ENCODE results near the gene GGT1. TPM values are rescaled to one million over a fixed set of nuclear protein-coding genes. Genes with fewer than 3 reads are reported as not detected.

The GGT1 gene
- polyA plus RNA-seq, 1 donor (not counting 4 experiments of a cell fraction or from before 2014, with no cell fraction given): 5.8 TPM

GRCh38 chr22:24584871-24585411 is 18.1 kb upstream of the GGT1 start:
- H2AFZ ChIP-seq (ENCODE audit: control insufficient read depth, low read length): no peak overlapping the region
- DNase-seq (ENCODE audit: low read depth, low spot score) (no peak), FAIRE-seq (no peak)
- H3K4me2 ChIP-seq (ENCODE audit: control insufficient read depth, extremely low read depth, insufficient read depth, low read depth, low read length): no peak overlapping the region
- H3K79me2 ChIP-seq (ENCODE audit: control insufficient read depth, insufficient read depth, low read length): no peaks in the 10 kb centered on the region
- no peak overlapping the region for H3K4me3 ChIP-seq (ENCODE audit: control insufficient read depth in 2 of 3, extremely low read depth in 1 of 3, insufficient read depth in 2 of 3, low read depth in 1 of 3, low read length in 3 of 3)
- peaks cover 4% of the 10 kb centered on the region in 2 experiments for H3K36me3 ChIP-seq (ENCODE audit: control insufficient read depth in 2 of 2, extremely low read depth in 1 of 2, insufficient read depth in 2 of 2, low read length in 2 of 2)
- H3K9me1 ChIP-seq (ENCODE audit: control insufficient read depth, extremely low read depth, insufficient read depth, low read length): no peaks in the 10 kb centered on the region
- no peak for TF ChIP-seq EZH2 (IDR thresholded peaks at IDR 0.05; ENCODE audit: low read length)
- no peak for TF ChIP-seq CTCF (optimal IDR thresholded peaks at IDR 0.05 in 1 of 3, IDR thresholded peaks at IDR 0.05 in 1 of 3, conservative IDR thresholded peaks at IDR 0.05 in 1 of 3; ENCODE audit: extremely low read depth in 1 of 3, insufficient read depth in 2 of 3, low read length in 3 of 3)
- H3K27ac ChIP-seq (ENCODE audit: control insufficient read depth, insufficient read depth, low read length): no peak overlapping the region
- H3K9me3 ChIP-seq (ENCODE audit: control insufficient read depth, low read depth, low read length): no peaks in the 10 kb centered on the region
- dilution Hi-C loops (cut with MboI; ENCODE audit: extremely low pct_ligation_motif_present, low sequenced_read_pairs): no loop called here
- no peaks in the 10 kb centered on the region for H3K27me3 ChIP-seq (ENCODE audit: control insufficient read depth, extremely low read depth, insufficient read depth, low read length)
- no peaks in the 10 kb centered on the region for H4K20me1 ChIP-seq (ENCODE audit: control insufficient read depth, extremely low read depth, insufficient read depth, low read length)
- no peak overlapping the region for H3K9ac ChIP-seq (ENCODE audit: control insufficient read depth, extremely low read depth, insufficient read depth, low read length)
- H3K4me1 ChIP-seq (ENCODE audit: control insufficient read depth, extremely low read depth, insufficient read depth, low read length): peaks cover 22% of the 10 kb centered on the region

- Histone ChIP-seq H3K36me3 (ENCODE audit: control insufficient read depth in 2 of 2, extremely low read depth in 1 of 2, insufficient read depth in 2 of 2, low read length in 2 of 2) (peaks cover 4% of the 10 kb centered on the region in 2 experiments), H3K27me3 (ENCODE audit: control insufficient read depth, extremely low read depth, insufficient read depth, low read length) (no peaks in the 10 kb centered on the region), H3K4me1 (ENCODE audit: control insufficient read depth, extremely low read depth, insufficient read depth, low read length) (peaks cover 17% of the 10 kb centered on the region), H3K9me3 (ENCODE audit: control insufficient read depth, low read depth, low read length) (no peaks in the 10 kb centered on the region), H4K20me1 (ENCODE audit: control insufficient read depth, extremely low read depth, insufficient read depth, low read length) (no peaks in the 10 kb centered on the region), H2AFZ (ENCODE audit: control insufficient read depth, low read length) (no peak overlapping the region), H3K27ac (ENCODE audit: control insufficient read depth, insufficient read depth, low read length) (no peak overlapping the region), H3K9me1 (ENCODE audit: control insufficient read depth, extremely low read depth, insufficient read depth, low read length) (no peaks in the 10 kb centered on the region), H3K79me2 (ENCODE audit: control insufficient read depth, insufficient read depth, low read length) (no peaks in the 10 kb centered on the region), H3K9ac (ENCODE audit: control insufficient read depth, extremely low read depth, insufficient read depth, low read length) (no peak overlapping the region), H3K4me3 (ENCODE audit: control insufficient read depth in 2 of 3, extremely low read depth in 1 of 3, insufficient read depth in 2 of 3, low read depth in 1 of 3, low read length in 3 of 3) (no peak overlapping the region), H3K4me2 (ENCODE audit: control insufficient read depth, extremely low read depth, insufficient read depth, low read depth, low read length) (no peak overlapping the region)
- dilution Hi-C loops (cut with MboI; ENCODE audit: extremely low pct_ligation_motif_present, low sequenced_read_pairs): no loop called here
- no peak for DNase-seq (ENCODE audit: low read depth, low spot score)
- TF ChIP-seq EZH2 (IDR thresholded peaks at IDR 0.05; ENCODE audit: low read length) (no peak), CTCF (optimal IDR thresholded peaks at IDR 0.05 in 1 of 3, IDR thresholded peaks at IDR 0.05 in 1 of 3, conservative IDR thresholded peaks at IDR 0.05 in 1 of 3; ENCODE audit: extremely low read depth in 1 of 3, insufficient read depth in 2 of 3, low read length in 3 of 3) (no peak)
- no peak for FAIRE-seq
Observed at GRCh38 chr22:24585461-24585860, 17.5 kb upstream of the GGT1 start.

Data from keratinocyte (primary cell).